ENCODE measurements around the gene MORN2.

Gene MORN2

DNA sequence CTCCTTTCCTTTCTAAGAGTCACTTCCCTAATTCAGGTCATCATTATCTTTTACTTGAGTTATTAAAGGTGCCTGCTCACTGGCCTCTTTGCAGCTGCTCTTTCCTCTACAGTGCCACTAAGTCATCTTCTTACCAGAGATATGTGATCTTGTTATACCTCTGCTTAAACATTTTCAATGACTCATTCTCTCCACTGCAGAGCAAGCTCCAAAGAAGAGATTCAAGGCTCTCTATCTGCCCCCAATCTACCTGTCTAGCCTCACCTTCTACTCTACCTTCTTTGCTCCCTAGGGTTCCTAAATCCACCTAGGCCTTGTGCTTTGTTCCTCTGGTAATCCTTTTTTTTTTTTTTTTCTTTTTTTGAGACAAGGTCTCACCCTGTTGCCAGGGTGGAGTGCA lies 17.0 kb downstream of the MORN2 start:
- DNase-seq: no peak

DNA sequence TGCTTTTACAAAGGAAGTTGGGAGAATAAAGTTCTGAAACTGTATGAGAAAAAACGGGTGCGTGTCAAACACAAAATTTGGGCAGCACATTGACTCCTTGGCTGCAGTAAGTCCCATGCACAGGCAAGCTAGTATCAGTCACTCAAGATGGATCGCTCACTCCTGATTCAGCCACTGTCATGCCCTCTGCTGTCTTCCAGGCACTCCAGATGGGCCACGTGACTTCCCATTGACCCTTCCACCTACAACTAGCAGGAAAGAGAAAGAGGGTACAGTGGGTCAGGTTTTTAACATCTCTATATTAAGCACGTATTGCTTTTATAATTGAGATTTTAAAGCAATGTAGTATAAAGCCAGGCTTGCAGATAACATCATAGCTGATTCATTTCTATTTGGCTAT lies 22.5 kb downstream of the MORN2 start:
- DNase-seq: no peak

DNA sequence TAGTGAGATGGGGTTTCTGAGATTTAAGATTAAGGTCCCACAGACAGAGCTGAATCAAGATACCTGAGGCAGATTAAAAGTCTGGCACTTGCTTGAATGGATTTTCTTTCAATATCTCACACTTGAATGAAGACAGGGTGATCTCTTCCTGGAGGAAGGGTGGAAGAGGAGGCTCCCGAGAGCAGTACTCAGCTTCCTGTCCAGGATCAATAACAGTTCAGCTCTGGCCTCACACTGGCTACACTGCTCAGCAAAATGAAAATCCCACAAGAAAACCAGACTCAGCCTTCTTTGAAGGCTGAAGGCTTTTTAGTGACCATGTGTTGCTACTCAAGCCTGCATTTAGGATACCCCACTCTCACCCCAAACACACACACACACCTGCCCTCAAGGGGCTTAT lies 24.9 kb downstream of the MORN2 start:
- DNase-seq: no peak

DNA sequence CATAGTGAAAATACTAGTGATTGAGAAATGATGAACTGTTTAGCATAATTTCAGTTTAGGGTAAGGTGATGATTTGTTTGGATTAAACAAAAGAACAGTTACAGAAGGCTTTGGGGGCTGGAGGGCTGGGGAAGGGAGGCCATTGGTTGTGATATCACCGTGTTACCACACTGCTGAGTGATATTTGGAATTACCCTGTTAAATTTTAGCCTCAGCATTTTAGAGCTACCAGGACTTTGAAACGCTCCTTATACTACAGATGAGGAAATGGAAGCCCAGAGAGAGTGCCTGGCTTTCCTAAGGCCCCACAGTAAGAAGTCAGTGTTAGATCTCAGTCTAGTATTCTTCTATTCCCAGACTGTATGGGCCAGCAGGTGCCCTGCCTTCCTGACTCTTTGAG lies 29.5 kb downstream of the MORN2 start:
- DNase-seq: no peak

DNA sequence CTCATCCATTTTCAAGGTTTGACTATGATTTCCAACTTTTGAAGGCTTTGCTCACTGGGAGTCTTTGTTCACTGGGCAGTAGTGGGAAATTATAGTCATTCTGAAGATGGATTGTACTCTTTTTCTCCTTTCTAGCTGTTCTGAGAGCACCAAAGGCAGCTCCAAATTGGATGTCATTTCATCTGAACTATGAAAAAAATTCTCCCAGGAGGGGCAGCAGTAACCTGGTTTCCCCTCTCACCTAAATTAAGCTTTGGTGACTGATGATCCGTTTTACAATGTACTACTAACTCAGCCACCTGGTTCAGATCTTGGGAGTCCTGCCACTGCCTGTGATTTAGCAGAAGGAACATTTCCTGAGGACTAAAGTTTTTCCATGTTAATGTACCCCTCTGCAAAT lies 31.5 kb downstream of the MORN2 start:
- DNase-seq: no peak

DNA sequence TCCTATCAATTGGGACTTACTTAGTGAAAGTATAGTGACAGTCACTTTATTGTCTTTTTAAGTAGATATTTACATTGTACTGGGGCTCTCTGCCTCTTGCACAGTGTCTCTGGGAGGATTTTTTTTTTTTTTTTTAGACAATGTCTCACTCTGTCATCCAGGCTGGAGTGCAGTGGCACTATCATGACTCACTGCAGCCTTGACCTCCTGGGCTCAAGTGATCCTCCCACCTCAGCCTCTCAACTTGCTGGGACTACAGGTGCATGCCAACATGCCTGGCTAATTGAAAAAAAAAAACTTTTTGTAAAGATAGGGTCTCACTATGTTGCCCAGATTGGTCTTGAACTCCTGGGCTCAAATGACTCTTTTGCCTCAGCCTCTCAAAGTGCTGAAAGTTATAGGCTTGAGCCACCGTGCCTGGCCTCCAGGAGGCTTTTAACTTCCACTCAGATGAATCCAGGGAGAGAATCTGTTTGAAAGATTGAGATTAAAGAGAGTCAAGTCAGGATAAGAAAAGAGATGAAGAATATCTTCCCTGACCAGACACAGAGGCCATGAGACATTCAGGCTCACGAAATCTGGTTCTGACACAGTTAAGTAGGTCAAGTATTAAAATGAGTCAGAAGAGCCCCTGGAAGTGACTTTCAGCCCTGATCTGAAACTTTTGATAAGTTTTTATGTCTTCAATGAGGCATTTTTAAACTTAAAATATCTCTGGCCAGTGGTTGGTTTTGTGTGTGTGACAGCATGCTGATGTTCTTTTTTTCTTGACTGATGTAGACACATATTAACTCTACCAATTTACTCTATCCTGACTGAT lies 32.2 kb downstream of the MORN2 start:
- no peak for DNase-seq

DNA sequence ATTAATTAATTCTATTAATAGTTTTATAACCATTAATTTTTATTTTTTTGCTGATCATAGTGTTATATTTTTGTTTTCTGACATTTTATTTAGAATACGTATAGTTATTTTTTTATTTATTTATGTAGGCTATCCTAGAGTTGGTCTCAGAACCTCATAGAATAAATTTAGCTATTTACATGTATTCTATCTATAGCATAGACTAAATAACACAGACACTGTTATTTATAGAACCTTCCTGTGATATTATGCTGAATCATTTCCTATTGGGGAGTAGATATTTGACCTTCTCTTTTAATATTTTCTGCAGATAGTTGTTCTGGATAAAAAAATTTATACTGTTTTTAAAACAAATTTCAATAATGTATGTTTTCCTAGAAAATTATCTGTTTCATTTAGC lies 34.1 kb downstream of the MORN2 start:
- no peak for DNase-seq

DNA sequence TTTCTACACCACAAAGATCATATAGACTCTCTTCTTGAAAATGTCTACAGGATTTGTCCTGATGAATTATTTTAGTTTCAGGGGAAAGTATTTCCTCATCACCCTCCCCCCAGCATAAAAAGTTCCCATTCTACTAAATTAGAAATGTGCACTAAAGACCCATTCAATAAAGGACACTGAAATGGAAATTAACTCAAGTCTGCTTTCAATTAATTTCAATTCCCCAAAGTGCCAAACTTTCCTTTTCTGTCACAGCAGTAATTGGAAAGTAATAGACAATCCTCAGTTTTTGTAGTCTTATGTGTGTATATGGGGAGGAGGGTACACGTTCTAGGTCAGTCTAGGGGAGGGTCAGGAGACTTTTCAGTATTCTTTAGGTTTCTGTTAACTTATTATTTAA lies 35.4 kb downstream of the MORN2 start:
- no peak for DNase-seq

DNA sequence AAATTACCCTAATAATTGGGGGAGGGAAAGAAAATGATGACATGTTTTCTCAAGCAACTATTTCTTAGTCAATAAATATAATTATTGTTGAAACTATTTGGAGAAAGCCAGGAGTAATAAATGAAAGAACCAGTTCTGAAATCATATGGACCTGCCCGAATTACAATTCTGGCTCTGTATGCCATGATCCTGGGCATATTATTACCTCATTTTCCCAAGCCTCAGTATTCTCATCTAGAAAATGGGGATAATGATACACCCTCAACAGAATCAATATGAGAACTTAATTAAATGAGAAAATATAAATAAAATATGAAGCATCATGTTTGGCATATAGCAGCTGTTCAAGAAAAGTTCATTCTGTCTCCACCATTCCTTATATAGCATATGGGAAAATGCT lies 36.8 kb downstream of the MORN2 start:
- no peak for DNase-seq

DNA sequence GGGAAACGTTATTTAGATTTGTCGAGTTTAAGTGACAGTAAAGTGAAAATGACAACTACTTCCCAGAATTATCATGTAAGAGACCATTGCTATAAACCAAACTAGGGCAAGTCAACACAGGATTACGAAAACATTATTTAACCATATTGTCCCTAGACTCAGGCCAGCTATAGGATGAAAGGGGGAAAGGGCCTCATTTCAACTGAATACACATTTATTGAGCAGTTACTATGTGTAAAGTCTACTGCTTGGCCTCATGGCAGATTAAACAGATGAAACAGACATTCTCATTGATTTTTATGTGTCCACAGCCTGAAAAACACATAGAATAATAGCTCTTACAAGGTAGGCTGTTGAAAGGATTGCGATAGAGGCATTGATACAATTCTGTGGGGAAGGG lies 46.6 kb downstream of the MORN2 start:
- no peak for DNase-seq

DNA sequence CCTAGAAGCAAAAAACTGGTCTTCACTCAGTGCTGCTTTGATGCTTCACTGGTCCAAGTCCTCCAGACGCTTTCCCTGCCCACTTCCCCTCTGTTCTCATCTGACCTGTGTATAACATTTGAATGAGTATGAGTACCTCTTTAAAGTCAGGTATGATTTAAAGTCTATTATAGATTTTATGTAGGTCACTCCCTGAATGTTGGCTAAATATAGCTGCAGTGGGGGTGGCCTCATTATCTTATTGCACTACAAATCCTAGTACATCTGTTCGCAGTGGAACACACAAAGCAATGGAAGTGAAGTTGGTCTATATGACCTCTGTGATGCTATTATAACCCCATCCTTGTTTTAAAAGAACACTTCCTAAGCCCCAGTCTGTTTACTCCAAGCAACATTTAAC lies 47.1 kb downstream of the MORN2 start:
- no peak for DNase-seq

DNA sequence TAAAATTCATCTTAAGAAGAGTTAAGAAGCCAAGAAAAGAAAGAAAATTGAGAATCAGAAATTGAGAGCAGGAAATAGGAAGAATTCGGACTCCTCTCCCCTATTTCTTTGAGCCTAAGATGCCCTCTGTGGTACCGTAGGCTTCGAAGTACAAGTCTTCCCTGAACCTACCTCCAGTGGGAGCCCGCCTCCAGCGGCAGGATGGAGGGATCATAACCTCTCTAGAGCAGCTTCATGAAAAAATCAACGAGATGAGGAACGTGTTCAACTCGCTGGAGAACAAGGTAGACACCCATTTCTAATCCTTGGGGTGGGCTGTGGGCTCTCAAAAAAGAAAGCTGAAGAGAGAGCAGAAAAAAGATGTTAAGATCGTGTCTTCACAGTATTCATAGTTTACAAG lies 50.2 kb downstream of the MORN2 start:
- no peak for DNase-seq

DNA sequence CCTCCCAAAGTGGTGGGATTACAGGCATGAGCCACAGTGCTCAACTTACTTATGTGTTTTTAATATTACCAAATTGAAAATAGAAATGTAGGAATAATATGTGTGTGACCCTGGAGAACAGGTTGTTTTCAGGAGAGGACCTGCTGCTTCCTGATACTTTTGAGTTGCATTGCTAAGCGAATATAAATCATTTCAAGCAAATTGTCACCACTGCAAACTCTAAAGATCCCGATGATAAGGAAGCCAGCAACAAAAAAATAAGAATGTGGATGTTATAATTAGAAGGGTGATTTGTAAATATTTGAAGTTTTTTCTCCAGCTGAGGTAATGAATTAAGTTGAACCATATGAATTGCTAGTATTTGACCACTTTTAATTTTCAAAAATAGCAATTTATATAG lies 54.8 kb downstream of the MORN2 start:
- no peak for DNase-seq

All from activated gamma-delta T cell (primary cell).